Kidney capillary endothelial cell (primary cell): Measurements from ENCODE around the gene MYO5B.
"Not testable (repeated sequence)": the region's sequence is repeated elsewhere in the genome, so short reads cannot be mapped to it uniquely, and the experiment has no call there.

Source experiments
- DNase-seq: peaks from one replicate; pipeline ENCODE4 v3.0.0-alpha.2; 2018; ENCODE audit warnings: low spot score

MYO5B gene

GRCh38 chr18:49789560-49790134 lies 405.3 kb downstream of the MYO5B start:
- DNase-seq: not testable (repeated sequence)

GRCh38 chr18:49788327-49788898 lies 406.5 kb downstream of the MYO5B start:
- peak; percentile 29 for DNase-seq

- no peak for DNase-seq
These were observed 408.8 kb downstream of the MYO5B start for GRCh38 chr18:49786019-49786720.

- peak; percentile 7 for DNase-seq
These were observed 410.3 kb downstream of the MYO5B start for GRCh38 chr18:49784427-49785185.

GRCh38 chr18:49783631-49784030 lies 411.3 kb downstream of the MYO5B start:
- not testable (repeated sequence) for DNase-seq

- no peak for DNase-seq
These were observed 416.0 kb downstream of the MYO5B start for GRCh38 chr18:49778826-49779465.
